GM18870 (cell line): ENCODE measurements around the gene LDHD.

Source experiments
- ATAC-seq: cut with Tn5 transposase; IDR thresholded peaks from one replicate; pipeline ENCODE4 v1.9.1; 2021; ENCODE audit warnings: moderate library complexity; ENCODE audit not compliant: unreplicated experiment

LDHD gene

DNA sequence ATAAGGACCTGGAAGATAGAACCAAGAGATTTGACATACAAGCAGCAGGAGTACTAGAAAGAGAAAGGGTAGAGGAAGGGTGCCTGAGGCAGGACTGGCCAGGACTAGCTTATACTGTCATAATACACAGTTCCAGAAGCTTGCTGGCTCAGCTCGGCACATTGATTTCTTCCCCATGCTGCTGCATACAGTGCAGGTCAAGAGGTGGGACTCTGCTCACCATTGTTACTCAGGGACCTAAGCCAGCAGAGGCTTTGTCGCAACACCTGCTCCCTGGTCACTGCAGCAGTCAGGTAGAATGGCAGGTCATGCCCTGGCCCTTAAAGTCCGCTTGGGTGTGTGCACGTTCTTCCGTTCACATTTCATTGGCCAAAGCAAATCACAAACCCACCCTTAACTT, 32.8 kb downstream of the LDHD start:
- ATAC-seq: no peak

- no peak for ATAC-seq
Measured at GRCh38 chr16:75081179-75081859, 35.3 kb downstream of the LDHD start.

DNA sequence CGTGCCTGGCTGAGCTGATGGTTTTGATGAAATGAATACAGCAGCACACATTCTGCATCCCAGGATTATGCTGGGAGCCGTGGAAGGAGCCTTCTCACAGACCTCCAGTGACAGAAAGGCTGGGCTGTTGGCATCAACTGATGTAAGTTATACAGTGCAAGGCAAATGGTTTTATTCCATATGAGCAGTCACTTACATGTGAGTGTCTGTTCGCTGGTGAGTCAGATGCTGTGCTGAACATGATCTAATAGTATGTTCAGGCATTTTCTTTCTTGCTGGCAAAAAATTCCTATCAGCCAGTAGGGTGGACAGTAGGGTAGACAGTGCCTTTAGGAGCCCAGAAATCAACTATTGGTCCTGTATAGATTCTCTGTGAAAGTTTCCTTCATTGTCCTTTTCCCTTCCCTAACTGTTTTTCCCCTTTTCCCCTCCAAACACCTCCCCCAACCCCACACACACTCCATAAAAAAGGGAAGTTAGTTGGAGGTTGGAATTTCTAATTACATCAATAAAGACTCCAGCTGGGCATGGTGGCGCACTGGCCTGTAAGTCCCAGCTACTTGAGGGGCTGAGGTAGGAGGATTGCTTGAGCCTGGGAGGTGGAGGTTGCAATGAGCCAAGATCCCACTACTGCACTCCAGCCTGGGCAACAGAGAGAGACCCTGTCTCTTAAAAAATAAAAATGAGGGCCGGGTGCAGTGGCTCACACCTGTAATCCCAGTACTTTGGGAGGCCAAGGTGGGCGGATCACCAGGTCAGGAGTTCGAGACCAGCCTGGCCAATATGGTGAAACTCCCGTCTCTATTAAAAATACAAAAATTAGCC, 36.2 kb downstream of the LDHD start:
- ATAC-seq: no peak

GRCh38 chr16:75079346-75079926, 37.1 kb downstream of the LDHD start:
- no peak for ATAC-seq

DNA sequence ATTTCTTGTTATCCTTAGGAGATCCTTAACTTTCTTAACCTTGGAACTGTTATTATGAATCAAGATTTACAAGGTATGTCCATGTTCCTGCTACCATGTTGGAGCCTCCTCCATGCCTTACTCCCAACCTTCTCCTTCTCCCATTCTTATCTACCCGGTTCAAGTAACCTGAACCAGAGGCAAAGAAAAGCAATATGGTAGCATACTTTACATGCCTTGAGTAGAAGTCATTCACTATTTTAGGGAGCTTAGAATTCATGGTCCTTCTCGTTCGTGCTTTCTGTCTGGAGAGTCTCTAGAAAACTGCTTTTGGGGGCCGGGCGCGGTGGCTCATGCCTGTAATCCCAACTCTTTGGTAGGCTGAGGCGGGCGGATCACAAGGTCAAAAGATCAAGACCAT, 37.7 kb downstream of the LDHD start:
- ATAC-seq: no peak

DNA sequence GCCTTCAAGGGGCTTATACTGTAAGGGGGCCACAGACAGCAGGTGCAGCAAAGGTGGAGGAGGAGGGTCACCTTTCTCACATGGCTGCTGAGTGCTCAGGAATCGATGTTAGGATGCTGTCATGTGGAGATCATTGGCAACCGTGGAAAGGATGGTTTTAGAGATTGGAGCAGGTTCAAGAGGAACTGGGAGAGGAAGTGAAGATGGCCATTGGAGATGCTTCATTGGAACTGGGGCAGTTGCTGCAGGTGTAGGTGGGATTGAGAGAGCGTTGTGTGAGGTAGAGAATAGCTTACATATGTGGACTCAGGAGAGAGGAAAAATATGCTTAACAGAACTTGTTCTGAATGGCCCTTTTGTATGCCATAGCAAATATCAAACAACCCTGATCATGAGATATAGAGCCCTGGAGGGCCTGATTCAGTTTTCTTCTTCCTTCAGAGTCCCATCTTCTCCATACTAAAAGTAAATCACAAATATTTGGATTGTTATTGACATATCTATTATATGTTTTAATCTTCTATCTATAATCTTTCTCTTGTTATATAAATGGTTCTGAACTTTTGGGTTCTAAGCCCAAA, 40.8 kb downstream of the LDHD start:
- peak; percentile 4 for ATAC-seq

- peak; percentile 97 for ATAC-seq
Measured at GRCh38 chr16:75074920-75075687, 41.5 kb downstream of the LDHD start.

DNA sequence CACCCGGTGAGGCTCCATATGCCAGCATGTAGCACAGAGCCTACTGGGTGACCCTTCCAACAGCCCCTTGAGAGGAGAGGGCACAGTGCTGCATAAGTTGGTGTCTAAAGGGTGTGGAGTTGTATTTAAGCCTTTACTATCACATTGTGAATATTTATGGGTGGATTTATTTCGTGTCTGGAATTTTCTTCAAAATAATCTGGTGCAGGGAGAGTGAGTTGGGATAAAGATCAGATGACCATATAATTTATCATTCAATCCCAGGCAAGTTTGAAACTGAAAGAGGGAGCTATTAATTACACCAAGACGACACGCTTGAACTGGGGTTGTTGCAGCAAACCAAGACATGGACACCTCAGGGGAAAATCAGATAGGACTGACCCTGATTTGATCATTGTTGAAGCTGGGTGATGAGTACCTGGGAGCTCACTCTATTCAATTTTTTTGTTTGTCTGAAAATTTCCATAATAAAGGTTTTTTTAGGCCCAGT, 42.2 kb downstream of the LDHD start:
- ATAC-seq: no peak

DNA sequence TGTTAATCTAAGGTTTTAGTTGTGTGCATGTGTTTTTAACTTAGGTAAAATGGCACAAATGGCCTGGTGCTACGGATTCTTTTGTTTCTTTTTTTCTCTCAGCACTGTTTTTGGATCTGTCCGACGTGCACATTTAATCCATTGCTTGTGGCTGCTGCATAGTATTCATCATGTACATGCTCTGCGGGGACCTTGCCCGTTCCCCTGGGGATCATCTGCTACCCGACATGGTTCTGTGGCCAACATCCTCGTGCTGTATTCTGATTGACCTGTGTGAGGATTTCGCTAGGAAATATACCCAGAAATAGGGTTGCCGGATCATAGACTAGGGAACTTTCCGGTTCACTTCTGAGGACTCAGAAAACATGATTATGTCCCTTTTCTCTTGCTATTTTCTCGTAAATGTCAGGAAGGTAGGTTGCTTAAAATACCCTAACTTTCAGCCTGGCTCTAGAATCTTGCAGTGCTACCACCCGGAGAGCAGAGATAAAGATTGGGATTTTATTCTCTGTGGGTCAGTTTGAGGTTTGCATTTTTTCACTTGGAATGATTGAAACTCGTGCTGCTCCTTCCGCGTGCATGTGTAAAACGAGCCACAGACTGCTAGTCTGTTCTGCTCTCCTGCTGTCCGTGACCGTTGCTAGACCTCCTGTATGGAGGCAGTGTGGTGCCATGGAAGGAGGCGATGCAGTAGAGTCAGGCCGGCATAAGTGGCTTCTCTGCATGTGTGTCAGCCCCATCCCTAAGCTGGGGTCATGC, 42.9 kb downstream of the LDHD start:
- ATAC-seq: no peak

- no peak for ATAC-seq
Measured at GRCh38 chr16:75072239-75072947, 44.2 kb downstream of the LDHD start.

GRCh38 chr16:75071621-75072020, 45.0 kb downstream of the LDHD start:
- ATAC-seq: no peak

DNA sequence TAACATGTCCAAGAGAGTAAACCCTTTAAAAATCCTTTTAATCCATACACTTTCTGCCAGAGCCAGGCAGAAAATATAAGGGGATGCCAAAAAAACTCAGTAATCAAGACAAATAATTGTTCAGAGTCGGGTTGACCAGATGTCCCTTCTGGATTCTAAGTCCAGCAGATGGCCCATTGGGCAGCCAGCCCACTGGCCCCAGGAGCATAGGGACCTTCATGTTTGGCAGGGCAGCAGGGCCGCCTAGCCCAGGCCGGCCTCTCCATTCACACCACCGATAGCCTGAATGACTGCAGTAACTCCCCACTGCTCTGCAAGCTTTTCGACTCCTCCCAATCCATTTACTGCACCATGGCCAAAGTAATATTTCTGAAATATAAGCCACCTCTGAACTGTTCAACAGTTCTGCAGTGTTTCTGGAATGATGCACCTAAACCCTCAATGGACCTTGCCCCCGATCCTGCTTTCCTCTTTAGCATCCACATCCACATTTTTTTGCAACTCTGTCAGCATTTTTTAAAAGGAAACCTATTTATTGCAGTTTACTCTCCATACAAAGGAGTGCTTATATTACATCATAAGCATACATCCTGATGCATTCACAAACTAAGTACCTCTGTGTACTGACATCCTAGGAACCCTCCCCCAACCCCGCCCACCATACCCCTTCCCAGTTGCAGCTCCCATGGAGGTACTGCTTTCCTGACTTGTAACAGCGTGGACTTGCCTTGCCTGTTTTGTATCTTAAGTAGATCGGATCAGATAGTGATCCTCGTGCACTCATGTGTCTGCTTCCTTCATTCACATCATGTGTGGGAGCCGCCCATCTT, 46.4 kb downstream of the LDHD start:
- ATAC-seq: no peak

DNA sequence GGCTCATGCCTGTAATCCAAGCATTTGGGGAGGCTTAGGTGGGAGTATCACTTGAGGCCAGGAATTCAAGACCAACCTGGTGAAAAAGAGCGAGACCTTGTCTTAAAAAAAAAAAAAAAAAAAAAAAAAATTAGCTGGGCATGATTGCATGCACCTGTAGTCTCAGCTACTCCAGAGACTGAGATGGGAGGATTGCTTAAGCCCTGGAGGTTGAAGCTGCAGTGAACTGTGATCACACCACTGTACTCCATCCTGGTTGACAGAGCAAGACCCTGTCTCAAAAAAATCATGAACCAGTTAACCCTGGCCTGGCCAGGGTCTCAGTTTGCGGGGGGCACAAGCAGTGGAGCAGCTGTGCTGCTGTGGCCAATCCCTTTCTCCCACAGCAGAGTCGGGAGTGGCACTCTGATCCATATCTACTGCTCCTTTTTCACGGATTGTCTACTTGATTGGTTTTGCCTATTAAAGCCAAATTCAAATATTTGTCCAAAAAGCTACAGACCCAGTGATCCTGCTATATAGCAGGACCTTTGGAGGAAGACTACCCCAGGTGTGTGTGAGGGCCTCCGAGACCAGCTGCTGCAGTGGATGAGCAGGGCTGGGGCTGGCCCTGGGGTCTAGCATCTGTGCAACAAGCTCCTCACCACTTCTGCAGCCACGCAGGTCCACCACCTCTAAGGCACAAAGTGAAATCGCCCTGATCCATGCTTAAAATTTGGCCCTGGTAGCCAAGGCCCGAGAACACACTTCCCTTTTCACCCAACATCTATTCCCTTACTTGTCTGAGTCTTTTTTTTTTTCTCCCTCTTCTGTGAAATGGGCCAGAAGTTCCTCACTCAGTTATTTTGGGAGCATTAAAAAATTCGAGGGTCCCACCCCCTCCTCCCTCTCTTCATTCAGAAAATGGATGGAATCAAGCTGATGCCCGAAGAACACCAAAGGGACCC, 48.2 kb downstream of the LDHD start:
- ATAC-seq: no peak

- no peak for ATAC-seq
Measured at GRCh38 chr16:75066861-75067447, 49.6 kb downstream of the LDHD start.

DNA sequence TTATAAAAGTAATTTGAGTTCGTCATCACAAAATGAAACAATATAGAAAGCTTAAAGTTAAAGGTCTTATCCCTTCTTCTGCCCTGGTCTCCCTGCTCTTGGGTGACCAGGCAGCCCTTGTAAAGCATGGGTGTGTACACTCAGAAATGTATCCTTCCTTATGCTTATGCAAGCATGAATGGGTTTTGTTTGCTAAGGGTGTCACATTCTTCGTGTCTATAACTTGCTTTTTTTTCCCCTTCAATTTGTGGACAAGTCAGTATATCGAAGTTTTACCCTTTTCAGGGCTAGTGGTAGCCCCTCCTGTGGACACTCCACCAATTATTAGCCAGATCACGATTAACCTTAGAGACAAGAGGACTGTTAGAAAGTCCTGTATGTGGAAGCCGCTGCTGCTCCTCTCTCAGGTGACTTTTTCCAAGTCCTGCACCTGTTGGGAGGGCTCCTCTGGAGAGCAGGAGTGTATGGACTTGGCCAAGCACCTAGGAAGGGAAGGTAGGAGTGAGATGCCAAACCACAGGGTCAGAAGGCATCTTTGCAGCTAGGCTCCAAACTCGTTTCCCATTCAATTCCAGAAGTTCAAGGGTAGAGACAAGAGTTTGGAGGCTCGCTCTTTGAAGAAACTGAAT, 50.9 kb downstream of the LDHD start:
- ATAC-seq: no peak

- ATAC-seq: no peak
Measured at GRCh38 chr16:75065149-75065505, 51.5 kb downstream of the LDHD start.
